SK-N-MC (cell line): ENCODE measurements around the gene OR4C45.
"Not testable (repeated sequence)": the region's sequence is repeated elsewhere in the genome, so short reads cannot be mapped to it uniquely, and the experiment has no call there.

Experiments used
- DNase-seq: peaks from one replicate; pipeline ENCODE4 v3.0.0-alpha.2; 2011; ENCODE audit warnings: low read depth, low spot score
- H3K27ac ChIP-seq: fragments of 200-600 bp; sonication (generic); 2 replicates; pipeline ENCODE4 v1.5.1; 2016; ENCODE audit warnings: mixed run types
- H3K36me3 ChIP-seq: fragments of 200-600 bp; sonication (generic); 2 replicates; pipeline ENCODE4 v1.6.1; 2017; ENCODE audit warnings: antibody characterized with exemption, low read length, mixed read lengths; ENCODE audit not compliant: insufficient read depth
- H3K4me3 ChIP-seq: fragments of 200-600 bp; sonication (generic); 2 replicates; pipeline ENCODE4 v1.5.1; 2016
- H3K9ac ChIP-seq: fragments of 200-600 bp; sonication (generic); 2 replicates; pipeline ENCODE4 v1.8.0; 2017; ENCODE audit warnings: mixed run types, mixed read lengths; ENCODE audit not compliant: insufficient read length
- H3K9me3 ChIP-seq: fragments of 200-600 bp; sonication (generic); 2 replicates; pipeline ENCODE4 v1.6.1; 2017; ENCODE audit warnings: low read depth, mild to moderate bottlenecking, antibody characterized with exemption, low read length, moderate library complexity, mixed read lengths
- EZH2 ChIP-seq: fragments of 200-600 bp; sonication (generic); IDR thresholded peaks from one replicate; pipeline ENCODE4 v1.6.1; 2017; ENCODE audit warnings: antibody characterized with exemption
- FOXP2 ChIP-seq: optimal IDR thresholded peaks from 2 replicates; pipeline ENCODE3; 2011; ENCODE audit warnings: mild to moderate bottlenecking, moderate library complexity; ENCODE audit not compliant: insufficient read depth; ENCODE audit errors: extremely low read length, control extremely low read depth
- POLR2AphosphoS5 ChIP-seq: IDR thresholded peaks from 2 replicates; pipeline ENCODE4 v1.6.1; 2012; ENCODE audit warnings: mild to moderate bottlenecking, low read depth, low read length, borderline replicate concordance

OR4C45 gene

DNA sequence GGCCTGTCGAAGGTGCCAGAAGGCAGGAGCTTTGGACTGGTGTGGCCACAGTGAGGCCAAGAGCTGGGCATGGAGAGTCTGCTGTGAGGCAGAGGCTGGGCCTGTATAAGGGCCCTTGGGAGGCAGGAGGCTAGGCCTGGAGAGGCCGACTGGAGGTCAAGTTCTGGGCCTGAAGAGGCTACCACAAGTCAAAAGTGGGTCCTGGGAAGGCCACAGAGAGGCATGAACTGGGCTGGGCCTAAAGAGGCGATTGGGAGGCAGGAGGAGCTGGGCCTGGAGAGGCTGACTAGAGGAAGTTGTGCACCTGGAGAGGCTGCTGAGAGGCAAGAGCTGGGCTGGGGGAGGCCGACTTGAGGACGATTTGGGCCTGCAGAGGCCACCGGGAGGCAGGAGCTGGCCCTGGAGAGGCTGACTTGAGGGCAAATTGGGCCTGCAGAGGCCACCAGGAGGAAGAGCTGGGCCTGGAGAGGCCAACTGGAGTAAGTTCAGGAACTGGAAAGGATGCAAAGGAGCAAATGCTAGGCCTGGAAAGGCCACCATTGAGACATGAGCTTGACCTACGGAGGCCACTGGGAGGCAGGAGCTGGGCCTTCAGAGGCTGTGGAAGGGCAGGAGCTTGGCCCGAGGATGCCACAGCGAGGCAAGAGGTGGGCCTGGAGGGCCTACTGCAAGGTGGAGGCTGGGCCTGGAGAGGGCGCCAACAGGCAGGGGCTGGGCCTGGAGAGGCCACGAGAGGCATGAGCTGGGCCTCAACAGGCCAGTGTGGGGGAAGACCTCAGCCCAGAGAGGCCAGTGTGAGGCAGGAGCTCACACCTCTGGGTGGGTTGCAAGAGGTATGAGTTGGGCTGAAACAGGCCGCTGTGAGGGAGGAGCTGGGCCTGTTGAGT, 39.8 kb downstream of the OR4C45 start:
- DNase-seq = no peak
- H3K9ac ChIP-seq = no peak overlapping the region
- H3K9me3 ChIP-seq = no peaks in the 10 kb centered on the region
- no peak overlapping the region for H3K4me3 ChIP-seq
- TF ChIP-seq EZH2 (no peak), POLR2AphosphoS5 (no peak), FOXP2 (no peak)
- H3K36me3 ChIP-seq = no peaks in the 10 kb centered on the region
- no peak overlapping the region for H3K27ac ChIP-seq

DNA sequence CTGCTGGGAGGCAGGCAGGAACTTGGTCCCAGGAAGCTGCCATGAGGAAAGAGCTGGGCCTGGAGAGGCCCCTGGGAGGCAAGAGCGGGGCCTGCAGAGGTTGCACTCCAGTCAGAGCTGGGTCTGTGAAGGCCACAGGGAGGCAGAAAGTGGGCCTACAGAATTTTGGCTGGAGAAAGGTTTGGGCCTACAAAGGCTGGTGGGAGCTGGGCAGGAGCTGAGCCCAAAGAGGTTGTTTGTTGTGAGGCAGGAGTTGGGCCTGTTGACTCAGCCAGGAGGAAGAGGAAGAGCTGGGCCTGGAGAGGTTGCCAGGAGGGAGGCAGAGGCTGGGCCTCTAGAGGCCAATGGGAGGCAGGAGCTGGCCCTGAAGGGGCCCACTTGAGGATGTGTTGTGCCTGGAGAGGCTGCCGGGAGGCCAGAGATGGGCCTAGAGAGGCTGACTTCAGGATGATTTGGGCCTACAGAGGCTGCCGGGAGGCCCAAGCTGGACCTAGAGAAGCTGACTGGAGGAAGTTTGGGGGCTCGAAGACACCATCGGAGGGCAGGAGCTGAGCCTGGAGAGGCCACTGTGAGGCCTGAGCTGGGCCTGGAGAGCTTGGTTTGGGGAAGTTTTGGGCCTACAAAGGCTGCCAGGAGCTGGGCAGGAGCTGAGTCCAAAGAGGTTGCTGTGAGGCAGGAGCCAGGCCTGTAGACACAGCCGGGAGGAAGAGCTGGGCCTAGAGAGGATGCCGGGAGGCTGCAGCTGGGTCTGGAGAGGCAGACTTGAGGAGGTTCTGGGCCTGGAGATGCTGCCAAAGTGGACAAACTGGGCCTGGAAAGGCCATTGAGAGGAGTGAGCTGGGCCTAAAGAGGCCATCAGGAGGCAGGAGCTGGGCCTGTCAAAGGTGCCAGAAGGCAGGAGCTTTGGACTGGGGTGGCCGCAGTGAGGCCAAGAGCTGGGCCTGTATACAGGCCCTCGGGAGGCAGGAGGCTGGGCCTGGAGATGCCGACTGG, 40.7 kb downstream of the OR4C45 start:
- H3K9ac ChIP-seq = no peak overlapping the region
- no peak for DNase-seq
- H3K27ac ChIP-seq = no peak overlapping the region
- H3K4me3 ChIP-seq = no peak overlapping the region
- no peaks in the 10 kb centered on the region for H3K9me3 ChIP-seq
- no peaks in the 10 kb centered on the region for H3K36me3 ChIP-seq
- TF ChIP-seq POLR2AphosphoS5 (no peak), EZH2 (no peak), FOXP2 (no peak)

DNA sequence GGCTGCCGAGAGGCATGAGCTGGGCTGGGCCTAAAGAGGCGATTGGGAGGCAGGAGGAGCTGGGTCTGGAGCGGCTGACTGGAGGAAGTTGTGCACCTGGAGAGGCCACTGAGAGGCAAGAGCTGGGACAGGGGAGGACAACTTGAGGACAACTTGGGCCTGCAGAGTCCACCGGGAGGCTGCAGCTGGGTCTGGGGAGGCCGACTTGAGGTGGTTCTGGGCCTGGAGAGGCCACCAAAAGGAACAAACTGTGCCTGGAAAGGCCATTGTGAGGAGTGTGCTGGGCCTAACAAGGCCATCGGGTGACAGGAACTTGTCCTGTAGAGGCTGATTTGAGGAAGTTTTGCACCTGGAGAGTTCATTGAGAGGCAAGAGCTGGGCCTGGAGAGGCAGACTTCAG, 41.5 kb downstream of the OR4C45 start:
- Histone ChIP-seq H3K36me3 (no peaks in the 10 kb centered on the region), H3K9ac (no peak overlapping the region), H3K9me3 (no peaks in the 10 kb centered on the region), H3K27ac (no peak overlapping the region), H3K4me3 (no peak overlapping the region)
- TF ChIP-seq EZH2 (no peak), POLR2AphosphoS5 (no peak), FOXP2 (no peak)
- no peak for DNase-seq

DNA sequence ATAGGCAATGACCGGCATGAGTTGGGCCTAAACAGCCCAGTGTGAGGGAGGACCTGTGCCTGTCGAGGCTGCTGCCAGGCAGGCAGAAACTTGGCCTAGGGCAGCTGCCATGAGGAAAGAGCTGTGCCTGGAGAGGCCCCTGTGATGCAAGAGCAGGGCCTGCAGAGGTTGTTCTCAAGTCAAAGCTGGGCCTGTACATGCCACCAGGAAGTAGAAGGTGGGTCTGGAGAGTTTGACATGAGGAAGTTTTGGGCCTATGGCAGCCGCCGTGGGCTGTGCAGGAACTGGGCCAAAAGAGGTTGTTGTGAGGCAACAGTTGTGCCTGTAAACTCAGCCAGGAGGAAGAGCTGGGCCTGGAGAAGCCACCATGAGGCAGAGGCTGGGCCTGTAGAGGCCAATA, 43.2 kb downstream of the OR4C45 start:
- no peak for DNase-seq
- Histone ChIP-seq H3K36me3 (no peaks in the 10 kb centered on the region), H3K27ac (no peak overlapping the region), H3K4me3 (no peak overlapping the region), H3K9ac (no peak overlapping the region), H3K9me3 (no peaks in the 10 kb centered on the region)
- no peak for TF ChIP-seq EZH2
- TF ChIP-seq FOXP2 = no peak
- TF ChIP-seq POLR2AphosphoS5 = no peak

DNA sequence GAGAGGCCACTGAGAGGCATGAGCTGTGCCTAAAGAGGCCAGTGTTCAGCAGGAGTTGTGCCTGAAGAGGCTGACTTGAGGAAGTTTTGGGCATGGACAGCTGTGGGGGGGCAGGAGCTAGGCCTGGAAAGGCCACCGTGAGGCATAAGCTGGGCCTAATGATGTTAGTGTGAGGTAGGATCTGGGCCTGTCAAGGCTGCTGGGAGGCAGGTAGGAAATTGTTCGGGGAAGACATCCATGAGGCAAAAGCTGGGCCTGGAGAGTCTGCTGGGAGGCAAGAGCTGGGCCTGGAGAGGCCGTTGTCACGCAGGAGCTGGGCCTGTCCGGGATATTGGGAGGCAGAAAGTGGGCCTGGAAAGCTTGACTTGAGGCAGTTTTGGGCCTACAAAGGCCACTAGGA, 44.9 kb downstream of the OR4C45 start:
- no peak for TF ChIP-seq FOXP2
- no peak for TF ChIP-seq EZH2
- no peak for TF ChIP-seq POLR2AphosphoS5
- H3K36me3 ChIP-seq = no peaks in the 10 kb centered on the region
- no peak overlapping the region for H3K9ac ChIP-seq
- no peak overlapping the region for H3K4me3 ChIP-seq
- no peak overlapping the region for H3K27ac ChIP-seq
- no peaks in the 10 kb centered on the region for H3K9me3 ChIP-seq
- DNase-seq = no peak

DNA sequence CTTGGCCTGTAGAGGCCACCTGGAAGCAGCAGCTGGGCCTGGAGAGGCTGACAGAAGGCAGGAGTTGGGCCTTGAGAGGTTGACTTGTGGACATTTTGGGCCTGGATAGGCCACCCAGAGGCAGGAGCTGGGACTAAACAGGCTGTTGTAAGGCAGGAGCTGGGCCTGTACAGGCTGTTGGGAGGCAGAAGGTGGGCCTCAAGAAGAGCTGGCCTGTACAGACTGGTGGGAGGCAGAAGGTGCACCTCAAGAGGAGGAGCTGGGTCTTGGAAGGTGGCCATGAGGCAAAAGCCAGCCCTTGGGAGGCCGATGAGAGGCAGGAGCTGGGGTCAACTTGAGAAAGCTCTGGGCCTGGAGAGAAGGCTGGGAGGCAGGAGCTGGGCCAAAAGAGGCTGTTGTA, 45.3 kb downstream of the OR4C45 start:
- Histone ChIP-seq H3K9me3 (no peaks in the 10 kb centered on the region), H3K4me3 (no peak overlapping the region), H3K9ac (no peak overlapping the region), H3K27ac (no peak overlapping the region), H3K36me3 (no peaks in the 10 kb centered on the region)
- TF ChIP-seq POLR2AphosphoS5 = no peak
- no peak for TF ChIP-seq FOXP2
- no peak for TF ChIP-seq EZH2
- no peak for DNase-seq

DNA sequence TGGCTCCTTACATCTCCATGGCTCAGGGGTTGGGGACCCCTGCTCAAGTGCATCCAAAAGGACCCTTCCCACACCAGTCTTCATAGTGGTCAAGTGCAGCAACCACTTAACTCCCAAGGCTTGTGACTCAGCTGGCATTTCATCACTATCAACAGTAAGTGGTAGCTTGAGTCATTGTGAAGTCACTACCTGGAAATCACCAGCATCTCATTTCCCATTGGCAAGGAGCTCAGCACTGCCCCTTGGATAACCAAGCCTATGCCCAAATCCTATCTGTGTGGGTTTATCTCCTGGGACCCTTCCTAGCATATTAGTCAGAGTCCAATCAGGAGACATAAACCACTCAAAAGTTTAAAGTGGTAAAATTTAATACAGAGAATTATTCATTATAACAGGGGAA, 46.3 kb downstream of the OR4C45 start:
- H3K4me3 ChIP-seq, H3K9ac ChIP-seq, H3K9me3 ChIP-seq, H3K36me3 ChIP-seq, DNase-seq, H3K27ac ChIP-seq: not testable (repeated sequence)

DNA sequence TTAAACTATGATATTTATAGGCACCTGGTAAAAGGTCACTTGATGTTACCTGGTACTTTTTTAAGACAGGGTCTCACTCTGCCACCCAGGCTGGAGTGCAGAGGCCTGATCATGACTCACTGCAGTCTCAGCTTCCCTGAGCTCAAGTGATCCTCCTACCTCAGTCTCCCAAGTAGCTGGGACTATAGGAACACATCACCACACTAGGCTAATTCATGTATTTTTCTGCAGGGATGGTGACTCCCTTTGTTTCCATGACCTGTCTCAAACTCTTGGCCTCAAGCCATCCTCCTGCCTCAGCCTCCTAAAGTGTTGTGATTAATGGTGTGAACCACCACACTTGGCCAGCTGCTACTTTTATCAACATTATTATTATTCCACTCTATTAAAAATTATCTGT, 47.6 kb downstream of the OR4C45 start:
- H3K9me3 ChIP-seq = no peaks in the 10 kb centered on the region
- TF ChIP-seq EZH2 = no peak
- no peak for TF ChIP-seq FOXP2
- TF ChIP-seq POLR2AphosphoS5 = no peak
- H3K36me3 ChIP-seq = no peaks in the 10 kb centered on the region
- no peak overlapping the region for H3K4me3 ChIP-seq
- DNase-seq = no peak
- H3K27ac ChIP-seq = no peak overlapping the region
- H3K9ac ChIP-seq = no peak overlapping the region
